T-helper 17 cell (primary cell): ENCODE data around the gene FAM168A. TPM values are rescaled to one million over a fixed set of nuclear protein-coding genes. Genes with fewer than 3 reads are reported as not detected.

Source experiments
- ATAC-seq: fragments of 150-1000 bp; cut with Tn5 transposase; 2 replicates; pipeline ENCODE4 v1.10.0; 2021; ENCODE audit warnings: mild to moderate bottlenecking, moderate library complexity
- DNase-seq, 3 donors: peaks; one replicate each; pipeline versions ENCODE4 v3.0.0 to v3.0.0-alpha.2; 2020 to 2021
- H3K9me3 ChIP-seq: one replicate; pipeline ENCODE4 v1.7.0; 2013; ENCODE audit warnings: low read length, mild to moderate bottlenecking; ENCODE audit not compliant: control insufficient read depth, poor library complexity, severe bottlenecking
- H3K27ac Mint-ChIP-seq: one replicate; pipeline ENCODE4 v1.8.0; 2022; ENCODE audit warnings: mild to moderate bottlenecking, moderate library complexity, mixed read lengths
- H3K27me3 Mint-ChIP-seq: one replicate; pipeline ENCODE4 v1.8.0; 2022; ENCODE audit warnings: mixed read lengths
- H3K36me3 Mint-ChIP-seq: one replicate; pipeline ENCODE4 v1.8.0; 2022; ENCODE audit warnings: low read depth, mixed read lengths
- H3K4me1 Mint-ChIP-seq: one replicate; pipeline ENCODE4 v1.8.0; 2022; ENCODE audit warnings: mild to moderate bottlenecking, mixed read lengths
- H3K4me3 Mint-ChIP-seq: one replicate; pipeline ENCODE4 v1.8.0; 2022; ENCODE audit warnings: mild to moderate bottlenecking, moderate library complexity, mixed read lengths
- total RNA-seq, 4 donors: library from RNA in 2 of 4; stranded (reverse) in 2 of 4; gene quantifications; one replicate each; pipeline ENCODE4 v1.2.3 and lab custom pipeline; 2022 to 2026

FAM168A gene
- total RNA-seq, 2 donors from 2014 or later: 21.1 to 22.2 TPM

DNA sequence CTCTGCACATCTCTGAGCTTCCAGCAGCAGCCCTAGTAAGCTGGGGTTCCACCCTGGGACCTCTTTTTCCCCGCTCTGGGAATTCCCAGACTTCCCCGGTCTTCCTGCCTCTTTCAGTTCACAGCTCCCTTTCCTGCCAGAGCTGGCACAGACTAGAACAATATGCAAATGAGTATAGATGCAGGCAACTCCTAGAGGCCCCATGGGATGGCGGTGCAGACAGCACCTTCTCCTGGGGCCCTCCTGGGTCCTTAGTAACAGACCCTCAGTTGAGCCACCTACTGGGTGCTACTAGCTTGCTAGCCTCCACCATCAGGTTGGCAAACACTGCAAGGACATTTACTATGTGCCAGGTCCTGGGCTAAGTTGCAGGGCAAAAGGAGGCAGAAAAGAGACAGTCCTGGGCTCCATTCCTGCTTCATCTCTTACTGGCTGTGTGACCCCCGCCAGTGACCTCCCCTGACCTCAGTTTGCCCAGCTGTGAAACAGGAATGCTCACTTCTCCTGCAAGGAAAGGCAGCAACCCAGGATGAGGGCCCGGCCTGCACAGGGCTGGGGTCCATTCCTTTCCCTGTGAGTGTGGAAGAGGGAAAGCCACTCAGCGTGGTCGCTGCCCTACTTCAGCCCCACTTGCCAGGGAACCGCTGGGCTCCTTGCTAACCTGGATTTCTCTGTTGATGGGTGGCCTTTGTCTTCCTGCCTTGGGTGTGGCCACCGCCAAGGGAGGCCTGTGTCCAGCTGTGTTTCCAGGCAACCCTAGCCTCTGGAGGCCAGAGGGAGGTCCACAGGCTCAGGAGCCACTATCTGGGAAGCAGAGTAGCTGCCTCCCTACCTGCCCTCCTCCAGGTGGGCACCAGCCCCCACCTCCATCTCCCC lies 214.4 kb downstream of the FAM168A start:
- H3K27me3 Mint-ChIP-seq: no peaks in the 10 kb centered on the region
- no peak for DNase-seq
- peak overlapping the region; percentile 87 for H3K27ac Mint-ChIP-seq
- H3K36me3 Mint-ChIP-seq: peaks cover 2% of the 10 kb centered on the region
- peak overlapping the region; percentile 53 for H3K4me3 Mint-ChIP-seq
- peaks cover 58% of the 10 kb centered on the region for H3K4me1 Mint-ChIP-seq
- no peak for ATAC-seq
- H3K9me3 ChIP-seq: no peaks in the 10 kb centered on the region

DNA sequence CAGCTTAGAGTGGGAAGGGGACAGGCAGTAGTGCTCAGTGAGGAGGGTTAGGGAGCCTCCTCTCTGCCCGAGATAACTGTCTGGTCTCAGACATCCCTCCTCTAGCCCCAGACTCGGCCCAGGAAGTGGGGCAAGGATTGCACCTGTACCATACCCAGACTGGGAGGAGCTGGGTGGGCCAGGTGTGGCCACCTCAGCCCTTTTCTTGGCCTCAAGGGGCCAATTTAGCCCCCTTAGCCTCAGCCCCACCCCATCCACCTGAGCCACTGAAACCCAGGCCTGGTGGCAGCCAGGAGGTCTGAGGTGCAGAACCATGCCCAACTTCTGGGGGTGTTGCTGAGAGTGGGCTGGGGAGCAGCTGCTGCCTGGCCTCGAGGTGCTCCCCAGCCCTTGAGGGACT lies 215.2 kb downstream of the FAM168A start:
- DNase-seq: no peak
- no peak overlapping the region for H3K4me3 Mint-ChIP-seq
- H3K36me3 Mint-ChIP-seq: no peaks in the 10 kb centered on the region
- ATAC-seq: no peak
- peak overlapping the region; percentile 87 for H3K27ac Mint-ChIP-seq
- H3K9me3 ChIP-seq: no peaks in the 10 kb centered on the region
- H3K27me3 Mint-ChIP-seq: no peaks in the 10 kb centered on the region
- peaks cover 57% of the 10 kb centered on the region for H3K4me1 Mint-ChIP-seq

DNA sequence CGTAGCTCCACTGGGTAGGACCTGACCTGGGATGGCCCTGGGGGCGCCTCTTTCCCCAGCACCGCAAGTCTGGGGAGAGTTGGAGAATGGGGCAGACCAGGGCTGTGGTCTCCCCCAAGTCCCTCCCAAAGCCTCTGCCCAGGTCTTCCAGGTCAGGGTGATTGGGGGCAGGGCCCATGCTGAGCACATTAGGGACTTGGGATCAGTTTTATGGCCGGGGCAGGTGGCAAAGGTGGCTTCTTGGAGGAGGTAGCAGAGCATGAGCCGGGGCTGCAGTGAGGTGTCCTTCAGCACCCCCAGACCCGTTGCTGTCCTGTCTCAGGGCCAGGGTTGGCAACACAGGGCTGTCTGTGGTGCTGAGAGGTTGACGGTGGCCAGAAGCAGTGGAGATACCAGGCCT lies 215.7 kb downstream of the FAM168A start:
- Mint-ChIP-seq H3K4me3 (peak overlapping the region; percentile 36), H3K27ac (peak overlapping the region; percentile 87), H3K4me1 (peaks cover 56% of the 10 kb centered on the region), H3K36me3 (no peaks in the 10 kb centered on the region), H3K27me3 (no peaks in the 10 kb centered on the region)
- H3K9me3 ChIP-seq: no peaks in the 10 kb centered on the region
- ATAC-seq: no peak
- no peak for DNase-seq

DNA sequence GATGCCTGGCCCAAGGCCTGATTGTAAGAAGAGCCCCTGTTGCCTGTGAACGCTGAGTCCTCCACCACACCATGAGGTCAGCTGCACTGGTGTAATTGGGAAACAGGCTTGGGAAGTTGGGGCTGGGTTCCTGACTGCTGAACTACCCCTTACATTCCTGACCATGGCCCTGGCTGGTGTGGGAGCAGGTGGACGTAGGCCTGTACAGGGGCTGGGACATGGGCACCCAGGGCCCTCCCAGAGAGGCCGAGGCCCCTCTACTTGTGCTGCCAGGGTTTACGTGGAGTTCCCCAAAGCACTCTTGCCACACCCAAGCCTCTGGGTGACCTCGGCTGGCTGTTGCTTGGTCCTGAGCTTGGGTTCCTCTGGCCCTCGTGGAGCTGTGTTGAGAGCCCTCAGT lies 216.3 kb downstream of the FAM168A start:
- peaks cover 3% of the 10 kb centered on the region for H3K36me3 Mint-ChIP-seq
- ATAC-seq (no peak), DNase-seq (no peak)
- no peaks in the 10 kb centered on the region for H3K9me3 ChIP-seq
- H3K4me3 Mint-ChIP-seq: no peak overlapping the region
- H3K27ac Mint-ChIP-seq: peak overlapping the region; percentile 87
- no peaks in the 10 kb centered on the region for H3K27me3 Mint-ChIP-seq
- peaks cover 55% of the 10 kb centered on the region for H3K4me1 Mint-ChIP-seq

DNA sequence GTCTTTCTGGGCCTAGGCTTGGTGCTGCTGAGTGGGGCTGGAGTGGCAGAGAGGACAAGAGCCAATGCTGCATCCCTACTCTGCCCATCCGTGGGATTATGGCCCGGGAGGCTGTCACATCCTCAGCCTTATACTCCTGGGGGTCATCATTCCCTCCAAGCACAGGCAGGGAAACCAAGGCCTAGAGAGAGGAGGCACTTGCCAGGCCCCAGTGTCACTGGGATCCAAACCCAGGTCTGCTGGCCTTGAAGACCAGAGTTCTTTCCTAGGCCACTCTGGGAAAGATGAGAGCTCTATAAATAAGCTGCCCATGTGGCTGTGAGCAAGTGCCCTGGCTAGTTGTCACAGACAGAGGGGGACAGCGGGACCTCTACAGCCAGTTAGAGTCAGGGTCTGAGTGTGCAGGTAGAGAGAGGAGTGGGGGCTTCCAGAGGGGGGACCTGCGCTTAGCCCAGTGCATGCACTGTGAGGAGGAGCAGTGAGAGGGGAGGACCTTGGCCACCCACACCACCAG lies 217.0 kb downstream of the FAM168A start:
- Mint-ChIP-seq H3K4me3 (no peak overlapping the region), H3K27me3 (no peaks in the 10 kb centered on the region), H3K4me1 (peaks cover 49% of the 10 kb centered on the region), H3K36me3 (peaks cover 3% of the 10 kb centered on the region), H3K27ac (peak overlapping the region; percentile 2)
- DNase-seq (no peak), ATAC-seq (no peak)
- H3K9me3 ChIP-seq: no peaks in the 10 kb centered on the region

DNA sequence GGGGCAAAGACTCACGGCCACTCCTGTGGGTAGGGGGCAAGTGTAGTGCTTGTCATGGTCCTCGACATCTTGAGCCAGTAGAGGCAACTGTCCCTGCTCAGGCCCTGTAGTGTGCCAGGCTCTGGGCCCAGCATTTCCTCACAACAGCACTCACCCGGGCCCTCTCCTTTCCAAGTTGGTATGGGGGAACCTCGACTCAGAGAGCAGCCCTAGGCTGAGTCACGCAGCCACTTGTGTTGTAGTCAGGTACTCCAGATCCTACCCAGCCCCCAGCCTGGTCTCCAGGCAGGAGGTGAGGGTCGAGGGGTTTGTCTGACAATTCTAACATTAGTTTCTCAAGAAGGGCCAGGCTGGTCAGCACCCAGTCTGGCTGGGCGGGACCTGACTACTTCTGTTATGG lies 217.6 kb downstream of the FAM168A start:
- Mint-ChIP-seq H3K27ac (peak overlapping the region; percentile 73), H3K27me3 (no peaks in the 10 kb centered on the region), H3K4me1 (peaks cover 47% of the 10 kb centered on the region), H3K36me3 (peaks cover 3% of the 10 kb centered on the region), H3K4me3 (no peak overlapping the region)
- DNase-seq: no peak
- ATAC-seq: no peak
- H3K9me3 ChIP-seq: no peaks in the 10 kb centered on the region

DNA sequence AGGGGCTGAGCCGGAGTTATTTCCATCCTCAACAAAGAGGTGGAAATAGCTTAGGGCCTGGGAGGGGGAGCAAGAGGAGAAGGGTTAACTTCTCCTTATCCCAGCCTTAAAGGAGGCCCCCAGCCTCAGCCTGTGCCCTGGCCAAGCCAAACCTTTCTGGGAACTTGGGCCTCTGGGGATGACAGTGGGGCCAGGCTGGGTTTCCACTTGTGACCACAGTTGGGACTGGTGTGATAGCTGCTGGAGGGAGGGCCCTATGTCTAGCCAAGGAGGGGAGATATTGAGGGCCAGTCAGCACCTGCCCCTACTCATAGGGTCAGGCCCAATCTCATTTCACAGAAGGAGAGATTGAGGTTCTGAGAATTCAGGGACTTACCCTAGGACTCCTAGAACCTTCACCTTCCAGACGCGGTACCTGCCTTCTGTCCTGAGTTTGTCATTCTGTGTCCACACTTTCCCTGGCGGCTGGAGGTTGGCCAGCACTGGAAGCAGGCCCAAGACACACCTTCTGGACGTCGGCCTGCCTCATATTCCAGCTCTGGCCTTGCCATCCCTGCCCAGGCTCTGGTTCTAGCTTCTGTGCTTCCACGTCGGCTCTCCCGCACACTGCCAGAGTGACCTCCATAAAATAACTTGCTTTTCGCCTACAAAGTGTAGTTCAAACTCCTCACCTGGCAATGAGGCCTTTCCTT lies 218.6 kb downstream of the FAM168A start:
- DNase-seq (no peak), ATAC-seq (no peak)
- H3K27me3 Mint-ChIP-seq: no peaks in the 10 kb centered on the region
- H3K4me3 Mint-ChIP-seq: peak overlapping the region; percentile 62
- peaks cover 40% of the 10 kb centered on the region for H3K4me1 Mint-ChIP-seq
- peak overlapping the region; percentile 94 for H3K27ac Mint-ChIP-seq
- no peaks in the 10 kb centered on the region for H3K9me3 ChIP-seq
- H3K36me3 Mint-ChIP-seq: peaks cover 3% of the 10 kb centered on the region

DNA sequence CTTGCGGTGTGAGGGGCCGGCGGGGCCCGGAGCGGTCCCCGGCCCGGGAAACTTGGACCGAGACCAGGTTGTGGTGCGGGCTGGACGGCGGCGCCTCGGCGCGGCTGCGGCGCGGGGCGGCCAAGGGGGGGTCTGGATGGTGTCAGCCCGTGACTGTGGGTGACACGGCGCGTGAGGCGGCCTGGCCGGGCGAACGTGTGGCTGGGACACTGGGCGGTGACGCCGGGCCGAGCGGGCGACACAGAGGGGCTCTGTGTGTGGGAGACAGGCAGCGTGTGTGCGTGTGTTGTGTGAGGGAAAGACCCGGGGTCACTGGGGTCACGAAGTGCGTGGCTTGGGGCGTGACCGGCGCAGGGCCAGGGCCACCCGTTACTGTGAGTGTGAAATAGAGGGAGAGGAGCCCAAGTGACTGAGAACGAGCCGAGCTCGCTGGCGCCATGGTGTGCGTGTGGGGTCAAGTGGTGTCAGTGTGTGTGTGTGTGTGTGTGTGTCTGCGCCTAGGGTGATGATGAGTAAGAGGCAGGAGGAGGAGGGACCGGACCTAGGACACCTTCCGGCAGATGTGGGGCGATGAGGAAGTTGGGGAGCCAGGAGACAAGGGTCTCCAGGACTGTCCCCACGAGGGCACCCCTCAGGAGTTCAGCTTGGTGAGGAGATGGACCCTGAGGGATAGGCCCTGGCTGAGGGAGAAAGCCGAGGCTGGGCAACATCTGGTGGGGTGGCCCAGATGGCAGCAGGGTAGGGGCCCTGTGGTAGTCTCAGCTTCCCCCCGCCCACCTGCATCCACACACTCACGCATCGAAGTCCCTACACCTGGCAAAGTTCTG lies 220.9 kb downstream of the FAM168A start:
- Mint-ChIP-seq H3K36me3 (peaks cover 3% of the 10 kb centered on the region), H3K4me1 (peaks cover 25% of the 10 kb centered on the region), H3K4me3 (peak overlapping the region; percentile 99), H3K27me3 (no peaks in the 10 kb centered on the region), H3K27ac (peak overlapping the region; percentile 94)
- H3K9me3 ChIP-seq: no peaks in the 10 kb centered on the region
- ATAC-seq (peak; percentile 59), DNase-seq (peak; percentile 43 to 51 (median 49))

DNA sequence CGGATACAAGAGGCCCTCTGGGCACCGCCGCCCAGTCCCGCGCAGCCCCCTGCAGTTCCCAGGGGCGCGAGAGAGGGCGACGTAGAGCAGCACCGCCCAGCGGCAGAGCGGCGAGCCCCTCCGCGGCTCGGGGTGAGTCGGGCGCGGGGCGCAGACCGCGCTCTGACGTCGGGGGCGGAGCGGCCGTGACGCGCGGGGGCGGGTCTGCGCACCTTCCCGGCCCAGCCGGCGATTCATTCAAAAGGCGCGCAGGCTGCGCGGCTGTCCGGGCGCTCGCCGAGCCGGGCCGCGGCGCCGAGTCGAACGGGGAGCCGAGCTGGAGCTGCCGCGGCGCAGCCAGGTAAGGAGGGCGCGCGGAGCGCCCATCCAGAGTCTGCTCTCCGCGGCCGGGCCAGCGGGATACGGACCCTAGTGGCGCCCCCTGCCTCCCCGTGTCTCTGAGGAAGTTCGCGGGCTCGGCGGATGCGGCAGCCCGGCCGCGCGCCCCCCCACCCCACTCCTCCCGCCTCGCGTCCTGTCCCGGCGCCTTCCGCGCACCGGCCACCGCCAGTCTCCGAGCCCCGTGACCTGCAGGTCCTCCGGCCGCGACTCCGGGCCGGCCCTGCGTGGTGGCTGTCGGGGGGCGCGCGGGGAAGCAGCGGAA lies 221.6 kb downstream of the FAM168A start, which contains the start of gene RELT:
Gene RELT (plus strand): TSS at position 240 of the 643 bp plus-strand sequence. CDS start 12,738 bp downstream, outside the sequence.
- Mint-ChIP-seq H3K4me1 (peaks cover 25% of the 10 kb centered on the region), H3K27ac (peak within 1 kb of the TSS; percentile 94), H3K4me3 (peak within 1 kb of the TSS; percentile 99), H3K27me3 (no peaks in the 10 kb centered on the region), H3K36me3 (peaks cover 3% of the 10 kb centered on the region)
- peak; percentile 91 to 99 (median 93) for DNase-seq
- no peaks in the 10 kb centered on the region for H3K9me3 ChIP-seq
- ATAC-seq: peak; percentile 93

DNA sequence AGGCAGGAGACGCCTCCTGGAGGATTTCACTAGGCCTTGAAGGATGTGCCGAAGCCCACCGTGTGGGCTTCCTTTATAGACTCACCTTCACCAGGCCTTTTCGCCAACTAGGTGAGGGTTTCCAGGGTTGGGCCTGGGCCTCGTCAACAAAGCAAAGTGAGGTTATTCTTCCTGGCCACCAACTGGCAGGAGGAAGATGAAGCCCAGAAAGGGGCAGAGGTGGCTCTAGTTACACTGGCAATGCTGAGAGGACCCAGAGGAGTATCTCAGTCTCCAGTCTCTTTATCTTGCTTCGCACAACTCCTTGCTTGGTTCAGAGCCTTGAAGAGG lies 222.1 kb downstream of the FAM168A start:
- H3K9me3 ChIP-seq: no peaks in the 10 kb centered on the region
- DNase-seq (no peak), ATAC-seq (no peak)
- Mint-ChIP-seq H3K4me1 (peaks cover 25% of the 10 kb centered on the region), H3K27ac (peak overlapping the region; percentile 89), H3K36me3 (peaks cover 3% of the 10 kb centered on the region), H3K4me3 (peak overlapping the region; percentile 99), H3K27me3 (no peaks in the 10 kb centered on the region)

DNA sequence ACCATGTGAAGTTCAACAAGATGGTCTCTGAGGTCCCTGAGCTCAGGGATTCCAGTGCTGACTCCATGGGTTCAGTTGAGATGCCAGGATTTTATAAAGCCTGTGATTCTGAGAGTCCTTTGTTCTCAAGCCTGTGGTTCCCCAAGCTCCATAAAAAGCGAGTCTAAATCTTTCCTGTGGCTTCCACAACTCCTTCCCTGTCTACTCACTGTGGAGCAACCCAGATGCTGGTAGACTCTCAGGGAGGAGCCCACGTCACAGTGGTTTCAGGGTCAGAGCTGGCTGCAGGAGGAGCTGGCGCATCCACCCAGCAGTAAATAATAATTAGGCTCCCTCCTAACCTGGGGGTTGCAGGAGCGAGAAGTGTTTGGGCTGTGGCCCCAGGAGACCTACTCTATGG lies 223.8 kb downstream of the FAM168A start:
- Mint-ChIP-seq H3K27ac (peak overlapping the region; percentile 56), H3K4me1 (peaks cover 22% of the 10 kb centered on the region), H3K4me3 (no peak overlapping the region), H3K27me3 (no peaks in the 10 kb centered on the region), H3K36me3 (peaks cover 3% of the 10 kb centered on the region)
- no peak for ATAC-seq
- no peak for DNase-seq
- no peaks in the 10 kb centered on the region for H3K9me3 ChIP-seq

DNA sequence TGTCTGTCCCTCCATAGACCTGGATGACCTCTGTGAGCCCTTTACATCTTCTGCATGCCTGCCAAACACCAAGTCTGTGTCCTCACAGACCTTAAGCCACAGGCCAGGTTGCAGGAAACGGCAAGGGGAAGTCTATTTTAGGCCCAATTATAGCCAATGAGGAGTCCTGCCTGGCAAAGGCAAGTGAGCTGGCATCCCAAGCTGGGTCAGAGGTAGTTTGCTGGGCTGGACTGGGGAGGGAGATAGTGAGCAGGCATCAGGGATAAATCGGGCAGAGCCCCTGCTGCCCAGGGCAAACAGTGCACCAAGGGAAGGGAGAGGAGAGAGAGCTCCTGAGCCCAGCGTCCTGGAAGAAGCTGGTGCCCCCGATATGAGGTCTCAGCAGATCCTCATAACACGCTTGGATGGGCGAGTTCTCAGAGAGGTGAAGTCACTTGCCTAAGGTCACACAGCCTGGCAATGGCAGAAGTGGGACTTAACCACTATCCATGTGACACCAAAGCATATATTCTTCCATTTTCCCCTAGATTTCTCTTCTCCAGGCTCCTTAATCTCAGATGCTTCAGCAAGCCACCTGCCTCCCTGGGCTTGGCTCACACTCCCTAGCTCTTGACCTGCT lies 225.4 kb downstream of the FAM168A start:
- peak overlapping the region; percentile 12 for H3K4me3 Mint-ChIP-seq
- ATAC-seq (no peak), DNase-seq (no peak)
- H3K9me3 ChIP-seq: no peaks in the 10 kb centered on the region
- peaks cover 3% of the 10 kb centered on the region for H3K36me3 Mint-ChIP-seq
- H3K27ac Mint-ChIP-seq: no peak overlapping the region
- H3K4me1 Mint-ChIP-seq: peaks cover 18% of the 10 kb centered on the region
- no peaks in the 10 kb centered on the region for H3K27me3 Mint-ChIP-seq
